B cell (primary cell): ENCODE data around the gene SLC44A4. TPM values are rescaled to one million over a fixed set of nuclear protein-coding genes. Genes with fewer than 3 reads are reported as not detected.
A peak's percentile ranks its signal among the peaks of the same experiment; 100 is the strongest.

Experiments used
- ATAC-seq: fragments of 200-7000 bp; cut with Tn5 transposase; one replicate; pipeline ENCODE4 v1.10.0; 2021; ENCODE audit warnings: low read depth, mild to moderate bottlenecking, moderate number of reproducible peaks, moderate library complexity
- CTCF ChIA-PET: fragments of 350-600 bp; sonication (Branson Sonifier 250); formaldehyde crosslinking; loops from one replicate; lab custom pipeline; 2021; ENCODE audit warnings: antibody characterized with exemption, inconsistent platforms; lab: Charles Lee
- POLR2A ChIA-PET: fragments of 350-600 bp; sonication (Branson Sonifier 250); formaldehyde crosslinking; loops from one replicate; lab custom pipeline; 2021; ENCODE audit warnings: antibody characterized with exemption; lab: Charles Lee
- DNase-seq: peaks from one replicate; pipeline ENCODE4 v3.0.0; 2013
- H2AFZ ChIP-seq: 2 replicates; pipeline ENCODE4 v1.6.1; 2012; ENCODE audit warnings: mild to moderate bottlenecking, low read depth, low read length; ENCODE audit not compliant: insufficient read depth, poor library complexity, severe bottlenecking
- H3K27ac ChIP-seq, 2 donors: 1 replicate in 1 of 2; 2 replicates in 1 of 2; pipeline ENCODE4 v1.5.1; 2012 to 2013; ENCODE audit warnings: low read length in 2 of 2, mild to moderate bottlenecking in 2 of 2, moderate library complexity in 1 of 2
- H3K27me3 ChIP-seq, 4 experiments: fragments of 200-600 bp in 1 of 4; sonication (generic) in 1 of 4; replicated peaks in 1 of 4; 1 replicate in 2 of 4; 2 replicates in 2 of 4; pipeline versions ENCODE4 v1.6.1 to v1.7.0; 2013 to 2016; ENCODE audit warnings: low read length in 3 of 4, mild to moderate bottlenecking in 2 of 4, mixed read lengths in 1 of 4, moderate library complexity in 1 of 4; ENCODE audit not compliant: insufficient read depth in 4 of 4, control insufficient read depth in 3 of 4; ENCODE audit errors: control extremely low read depth in 1 of 4
- H3K36me3 ChIP-seq, 2 experiments: replicated peaks in 1 of 2; 1 replicate in 1 of 2; 2 replicates in 1 of 2; pipeline versions ENCODE4 v1.6.1 to v1.7.1; 2013; ENCODE audit warnings: low read length in 1 of 2; ENCODE audit not compliant: insufficient read depth in 2 of 2, control insufficient read depth in 1 of 2; ENCODE audit errors: control extremely low read depth in 1 of 2, extremely low read depth in 1 of 2
- H3K4me1 ChIP-seq, 2 donors: fragments of 200-600 bp in 1 of 2; sonication (generic) in 1 of 2; 1 replicate in 1 of 2; 2 replicates in 1 of 2; pipeline versions ENCODE4 v1.5.1 to v1.6.1; 2013 to 2017; ENCODE audit warnings: low read length in 2 of 2; ENCODE audit not compliant: control insufficient read depth in 2 of 2, insufficient read depth in 2 of 2
- H3K4me2 ChIP-seq: replicated peaks from 2 replicates; pipeline ENCODE3; 2012; ENCODE audit warnings: mild to moderate bottlenecking, low read depth, low read length; ENCODE audit not compliant: poor library complexity, severe bottlenecking
- H3K4me3 ChIP-seq, 5 experiments: fragments of 200-600 bp in 1 of 5; sonication (generic) in 1 of 5; 1 replicate in 3 of 5; 2 replicates in 2 of 5; pipeline versions ENCODE4 v1.5.1 to v1.7.0; 2011 to 2016; ENCODE audit warnings: low read length in 4 of 5, mild to moderate bottlenecking in 4 of 5, low read depth in 2 of 5, control low read depth in 1 of 5, moderate library complexity in 1 of 5; ENCODE audit not compliant: insufficient read depth in 1 of 5; ENCODE audit errors: control extremely low read depth in 1 of 5, extremely low read depth in 1 of 5
- H3K79me2 ChIP-seq: fragments of 200-600 bp; sonication (generic); one replicate; pipeline ENCODE4 v1.6.0; 2016; ENCODE audit warnings: low read length; ENCODE audit not compliant: control insufficient read depth, insufficient read depth
- H3K9ac ChIP-seq: fragments of 200-600 bp; sonication (generic); 2 replicates; pipeline ENCODE4 v1.6.1; 2017; ENCODE audit warnings: mild to moderate bottlenecking, low read length, moderate library complexity
- H3K9me3 ChIP-seq, 3 donors: one replicate each; pipeline versions ENCODE4 v1.6.1 to v1.7.1; 2013; ENCODE audit warnings: low read length in 2 of 3; ENCODE audit not compliant: control insufficient read depth in 2 of 3, insufficient read depth in 1 of 3; ENCODE audit errors: control extremely low read depth in 1 of 3
- H4K20me1 ChIP-seq: 2 replicates; pipeline ENCODE4 v1.6.0; 2012; ENCODE audit warnings: mild to moderate bottlenecking, low read length; ENCODE audit not compliant: insufficient read depth, control insufficient read depth, poor library complexity, severe bottlenecking
- H3K27ac Mint-ChIP-seq: one replicate; pipeline ENCODE4 v1.8.0; 2021; ENCODE audit warnings: mixed read lengths
- H3K27me3 Mint-ChIP-seq: one replicate; pipeline ENCODE4 v1.8.0; 2021; ENCODE audit warnings: mixed read lengths
- H3K4me1 Mint-ChIP-seq: one replicate; pipeline ENCODE4 v1.8.0; 2021; ENCODE audit warnings: mixed read lengths
- H3K4me3 Mint-ChIP-seq: one replicate; pipeline ENCODE4 v1.8.0; 2021; ENCODE audit warnings: mixed read lengths
- H3K9me3 Mint-ChIP-seq: one replicate; pipeline ENCODE4 v1.8.0; 2022; ENCODE audit warnings: mixed read lengths; ENCODE audit not compliant: insufficient read depth
- EZH2 ChIP-seq: IDR thresholded peaks from 2 replicates; pipeline ENCODE4 v1.6.1; 2012; ENCODE audit warnings: borderline replicate concordance, low read depth, mild to moderate bottlenecking, moderate library complexity, low read length; ENCODE audit not compliant: insufficient read depth, poor library complexity, severe bottlenecking
- WGBS: methylation state at CpG from one replicate; pipeline ENCODE4 v1.1.5; 2013; ENCODE audit warnings: missing lambda C conversion rate; ENCODE audit not compliant: insufficient coverage; 5-methylcytosine and 5-hydroxymethylcytosine counted together
- intact Hi-C: fragments of 100-400 bp; cut with micrococcal nuclease; formaldehyde crosslinking; loops from one replicate; pipeline ENCODE4 v1.10.0; 2022
- polyA plus RNA-seq: library from polyadenylated mRNA; depleted of rRNA; stranded (reverse); fragments of >200 nt; gene quantifications from 2 replicates; pipeline ENCODE4 v1.2.3, GENCODE V29; 2012
- total RNA-seq, 2 donors: library from RNA; stranded (reverse); fragments of 120-200 nt in 1 of 2; gene quantifications; 1 replicate in 1 of 2; 2 replicates in 1 of 2; pipeline versions ENCODE4 v1.2.3 to v1.2.4, GENCODE V29; 2013 to 2022
- TF ChIP-seq, protein P1 (sequence below): fragments of 200-600 bp; IDR thresholded peaks from one replicate; pipeline ENCODE4 v1.8.0; 2022; ENCODE audit warnings: antibody characterized with exemption, mild to moderate bottlenecking

Gene SLC44A4
- total and polyA plus RNA-seq, 2 donors (not counting 1 experiment from before 2014, with no cell fraction given): not detected

DNA sequence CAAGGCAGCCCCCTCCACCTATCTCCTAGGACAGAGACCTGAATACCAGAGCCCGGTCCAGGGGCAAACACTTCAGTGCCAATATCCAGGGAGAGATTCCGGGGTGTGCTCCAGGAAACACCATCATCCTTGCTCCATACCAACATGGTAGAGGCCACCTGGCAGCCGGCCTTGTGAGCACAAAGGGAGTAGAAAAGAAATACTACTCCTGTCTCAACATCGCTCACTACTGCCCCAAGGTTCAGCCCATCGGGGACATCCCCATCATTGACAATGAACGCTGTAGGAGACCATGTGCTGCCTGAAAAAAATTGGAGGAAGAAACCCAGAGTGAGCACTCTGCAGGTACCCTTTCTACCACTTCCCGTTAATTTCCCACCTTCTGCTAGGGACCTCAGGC is 17.6 kb downstream of the SLC44A4 start:
- POLR2A ChIA-PET: no interaction called here
- no peak overlapping the region for H2AFZ ChIP-seq
- CTCF ChIA-PET: no interaction called here
- WGBS: 98% methylated on average over 5 of the region's 7 CpGs
- H3K4me3 ChIP-seq: no peak overlapping the region
- H3K27me3 ChIP-seq: no peaks in the 10 kb centered on the region
- Mint-ChIP-seq H3K27ac (no peak overlapping the region), H3K27me3 (no peaks in the 10 kb centered on the region), H3K4me3 (peak overlapping the region; percentile 94), H3K4me1 (peaks cover 24% of the 10 kb centered on the region), H3K9me3 (no peaks in the 10 kb centered on the region)
- H3K36me3 ChIP-seq: peaks cover 2 to 27% of the 10 kb centered on the region in 2 experiments
- ATAC-seq (no peak), DNase-seq (no peak)
- H3K79me2 ChIP-seq: peaks cover 17% of the 10 kb centered on the region
- H3K9me3 ChIP-seq: no peaks in the 10 kb centered on the region
- H3K4me2 ChIP-seq: no peak overlapping the region
- H4K20me1 ChIP-seq: no peaks in the 10 kb centered on the region
- TF ChIP-seq, protein P1, sequence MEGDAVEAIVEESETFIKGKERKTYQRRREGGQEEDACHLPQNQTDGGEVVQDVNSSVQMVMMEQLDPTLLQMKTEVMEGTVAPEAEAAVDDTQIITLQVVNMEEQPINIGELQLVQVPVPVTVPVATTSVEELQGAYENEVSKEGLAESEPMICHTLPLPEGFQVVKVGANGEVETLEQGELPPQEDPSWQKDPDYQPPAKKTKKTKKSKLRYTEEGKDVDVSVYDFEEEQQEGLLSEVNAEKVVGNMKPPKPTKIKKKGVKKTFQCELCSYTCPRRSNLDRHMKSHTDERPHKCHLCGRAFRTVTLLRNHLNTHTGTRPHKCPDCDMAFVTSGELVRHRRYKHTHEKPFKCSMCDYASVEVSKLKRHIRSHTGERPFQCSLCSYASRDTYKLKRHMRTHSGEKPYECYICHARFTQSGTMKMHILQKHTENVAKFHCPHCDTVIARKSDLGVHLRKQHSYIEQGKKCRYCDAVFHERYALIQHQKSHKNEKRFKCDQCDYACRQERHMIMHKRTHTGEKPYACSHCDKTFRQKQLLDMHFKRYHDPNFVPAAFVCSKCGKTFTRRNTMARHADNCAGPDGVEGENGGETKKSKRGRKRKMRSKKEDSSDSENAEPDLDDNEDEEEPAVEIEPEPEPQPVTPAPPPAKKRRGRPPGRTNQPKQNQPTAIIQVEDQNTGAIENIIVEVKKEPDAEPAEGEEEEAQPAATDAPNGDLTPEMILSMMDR: no peak
- no peak for TF ChIP-seq EZH2
- no peak overlapping the region for H3K9ac ChIP-seq
- H3K4me1 ChIP-seq: peaks cover 18 to 23% of the 10 kb centered on the region in 2 donors
- intact Hi-C loops: loop anchor here (5.0 to 10.0 kb wide), 3 partner anchors 44 to 366 kb away; partner anchors contain the start of genes HSPA1A, HSPA1L, MICB and VARS1
- H3K27ac ChIP-seq: no peak overlapping the region

DNA sequence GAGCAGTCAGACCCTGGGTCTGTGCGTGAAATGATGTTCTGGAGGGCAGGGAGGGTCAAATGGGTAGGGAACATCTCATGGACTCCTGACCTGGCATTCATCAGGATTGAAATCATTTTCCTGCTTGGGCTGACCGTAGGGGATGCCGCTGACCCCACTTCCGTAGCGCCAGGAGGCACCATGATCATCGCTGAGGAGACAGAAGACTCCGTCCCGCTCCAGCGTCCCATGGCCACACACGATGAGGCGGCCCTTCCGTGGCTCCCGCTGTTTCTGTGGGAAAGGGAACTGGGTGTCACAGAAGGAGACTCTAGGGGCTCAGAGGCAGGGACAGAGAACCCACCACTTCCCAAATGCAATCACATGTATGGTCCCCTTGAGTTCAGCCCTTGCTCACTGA is 18.4 kb downstream of the SLC44A4 start:
- Mint-ChIP-seq H3K4me1 (peaks cover 24% of the 10 kb centered on the region), H3K9me3 (no peaks in the 10 kb centered on the region), H3K27me3 (no peaks in the 10 kb centered on the region), H3K27ac (no peak overlapping the region), H3K4me3 (no peak overlapping the region)
- peaks cover 17% of the 10 kb centered on the region for H3K79me2 ChIP-seq
- no peaks in the 10 kb centered on the region for H3K27me3 ChIP-seq
- H3K4me1 ChIP-seq: peaks cover 18 to 23% of the 10 kb centered on the region in 2 donors
- ATAC-seq (no peak), DNase-seq (no peak)
- TF ChIP-seq, protein P1: no peak
- no peak for TF ChIP-seq EZH2
- intact Hi-C loops: loop anchor here (5.0 to 10.0 kb wide), 3 partner anchors 43 to 366 kb away; partner anchors contain the start of genes HSPA1A, HSPA1L, MICB and VARS1
- CTCF ChIA-PET: no interaction called here
- H3K4me2 ChIP-seq: no peak overlapping the region
- WGBS: 97% methylated on average over 13 of the region's 13 CpGs
- H3K9me3 ChIP-seq: no peaks in the 10 kb centered on the region
- H2AFZ ChIP-seq: no peak overlapping the region
- no peaks in the 10 kb centered on the region for H4K20me1 ChIP-seq
- no peak overlapping the region for H3K9ac ChIP-seq
- H3K4me3 ChIP-seq: no peak overlapping the region
- H3K27ac ChIP-seq: no peak overlapping the region
- POLR2A ChIA-PET: interaction anchor here (0.5 kb wide), 2 partner anchors 54 to 98 kb away, joined by 3 read pairs; partner anchors contain the start of genes LSM2, NELFE and SKIC2
- H3K36me3 ChIP-seq: peaks cover 2 to 27% of the 10 kb centered on the region in 2 experiments
